Fibroblast of skin of right quadriceps (primary cell): ENCODE measurements around the gene RNF138.
A peak's percentile ranks its signal among the peaks of the same experiment; 100 is the strongest.
"Not testable (repeated sequence)": the region's sequence is repeated elsewhere in the genome, so short reads cannot be mapped to it uniquely, and the experiment has no call there.

Experiments
- DNase-seq: peaks from one replicate; pipeline ENCODE4 v3.0.0-alpha.2; 2013

The RNF138 gene, protein sequence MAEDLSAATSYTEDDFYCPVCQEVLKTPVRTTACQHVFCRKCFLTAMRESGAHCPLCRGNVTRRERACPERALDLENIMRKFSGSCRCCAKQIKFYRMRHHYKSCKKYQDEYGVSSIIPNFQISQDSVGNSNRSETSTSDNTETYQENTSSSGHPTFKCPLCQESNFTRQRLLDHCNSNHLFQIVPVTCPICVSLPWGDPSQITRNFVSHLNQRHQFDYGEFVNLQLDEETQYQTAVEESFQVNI

GRCh38 chr18:32091724-32092421, at the start of gene RNF138:
RNF138 (plus strand) TSS chr18:32091874; CDS start chr18:32092777, 903 bp downstream.
- DNase-seq, result peak; percentile 80

GRCh38 chr18:32042337-32042736, 49.3 kb upstream of the RNF138 start:
- no peak for DNase-seq

GRCh38 chr18:32048507-32049091, 43.1 kb upstream of the RNF138 start:
- peak; percentile 43 for DNase-seq

DNA sequence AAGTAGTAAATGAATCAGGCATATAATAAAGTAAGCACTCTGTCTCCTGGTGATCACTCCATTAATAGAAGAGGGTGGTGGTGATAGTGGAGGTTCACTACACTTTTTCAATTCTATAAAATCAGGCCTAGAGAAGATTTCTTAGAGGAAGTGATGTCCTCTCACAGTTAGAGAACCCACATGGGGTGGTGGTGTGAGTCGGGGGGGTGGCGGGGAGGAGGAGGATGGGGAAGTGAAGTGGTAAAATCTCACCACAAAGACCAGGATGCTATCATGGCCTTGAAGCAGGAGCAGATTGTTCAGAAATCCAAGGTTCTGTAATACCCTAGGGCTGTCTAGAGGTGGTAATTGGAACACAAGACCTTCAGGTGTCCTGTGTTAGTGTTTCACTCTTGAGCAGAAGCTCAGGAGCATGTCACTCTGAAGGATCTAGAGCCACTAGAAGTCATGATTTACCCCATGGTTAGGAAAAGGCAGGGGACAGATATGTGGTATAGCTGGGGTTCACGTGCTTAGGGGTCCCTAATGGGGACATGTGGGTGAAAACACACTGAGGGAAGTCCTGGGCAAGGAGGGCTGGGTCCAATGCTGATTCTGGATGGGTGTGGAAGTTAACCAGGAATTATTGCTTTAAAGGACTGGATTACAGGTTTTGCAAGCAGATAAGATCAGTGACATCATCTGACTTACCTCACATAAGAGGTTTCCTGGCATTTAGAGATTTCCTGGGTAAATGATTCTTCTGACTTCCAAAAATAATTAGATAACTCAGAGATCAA, 42.1 kb upstream of the RNF138 start:
- no peak for DNase-seq

GRCh38 chr18:32056613-32057358, 34.9 kb upstream of the RNF138 start:
- no peak for DNase-seq

DNA sequence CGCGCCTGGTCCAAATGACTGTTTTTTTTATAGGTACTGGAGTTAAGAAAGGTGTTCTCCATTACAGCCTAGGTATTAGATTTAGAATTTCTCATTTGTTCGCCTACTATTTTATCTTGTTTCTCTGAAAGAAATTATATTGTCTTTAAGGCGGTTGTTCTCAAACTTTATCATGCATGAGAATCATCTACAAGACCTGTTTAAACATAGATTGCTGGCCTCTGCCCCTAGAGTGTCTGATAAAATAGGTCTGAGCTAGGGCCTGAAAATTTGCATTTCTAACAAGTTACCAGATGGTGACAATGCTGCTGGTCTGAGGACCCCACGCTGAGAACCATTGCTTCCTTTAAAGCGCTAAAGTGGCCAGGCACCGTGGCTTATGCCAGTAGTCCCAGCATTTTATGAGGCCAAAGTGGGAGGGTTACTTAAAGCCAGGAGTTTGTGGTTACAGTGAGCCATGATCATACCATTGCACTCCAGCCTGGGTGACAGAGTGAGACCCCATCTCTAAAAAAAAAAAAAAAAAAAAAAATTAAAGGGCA, 34.0 kb upstream of the RNF138 start:
- DNase-seq, result no peak

DNA sequence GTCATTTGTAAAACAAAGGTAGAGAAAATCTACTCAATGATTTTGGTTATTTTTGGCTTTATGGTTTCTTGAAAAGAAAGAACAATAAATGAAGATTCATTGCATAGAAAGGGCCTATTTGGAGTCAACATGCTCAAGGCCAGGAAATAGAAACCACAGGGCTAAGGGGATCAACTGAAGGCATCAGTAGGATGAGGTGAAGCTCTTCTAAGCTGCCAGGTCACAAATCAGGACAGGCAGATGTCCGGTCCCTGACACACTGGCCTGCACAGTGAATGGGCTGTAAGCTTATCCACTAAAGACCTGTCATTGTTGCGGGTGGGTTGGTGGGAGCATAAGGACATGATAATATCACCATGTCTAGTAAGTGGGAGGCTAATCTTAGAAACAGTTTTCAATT, 31.6 kb upstream of the RNF138 start:
- no peak for DNase-seq

- DNase-seq, result no peak
Observed at GRCh38 chr18:32067375-32068167, 24.1 kb upstream of the RNF138 start.

- DNase-seq, result no peak
Observed at GRCh38 chr18:32072321-32072720, 19.4 kb upstream of the RNF138 start.

DNA sequence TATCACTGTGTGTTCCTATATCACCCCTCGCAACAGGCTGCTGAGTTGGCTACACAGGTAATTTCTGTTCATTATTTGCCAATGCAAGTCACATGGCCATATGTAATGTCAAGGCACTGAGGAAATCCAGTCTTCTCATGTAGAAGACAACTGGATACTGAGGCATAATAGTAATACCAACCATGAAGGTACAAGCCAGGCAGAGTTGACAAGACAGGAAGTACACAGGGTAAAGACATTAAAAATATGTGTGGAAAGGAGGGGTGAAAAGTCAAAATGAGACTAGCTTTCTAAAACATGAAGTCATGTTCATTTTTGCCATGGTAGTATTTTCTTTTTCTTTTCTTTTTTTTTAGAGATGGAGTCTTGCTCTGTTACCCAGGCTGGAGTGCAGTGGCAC, 17.5 kb upstream of the RNF138 start:
- no peak for DNase-seq

GRCh38 chr18:32078845-32079244, 12.8 kb upstream of the RNF138 start:
- no peak for DNase-seq

DNA sequence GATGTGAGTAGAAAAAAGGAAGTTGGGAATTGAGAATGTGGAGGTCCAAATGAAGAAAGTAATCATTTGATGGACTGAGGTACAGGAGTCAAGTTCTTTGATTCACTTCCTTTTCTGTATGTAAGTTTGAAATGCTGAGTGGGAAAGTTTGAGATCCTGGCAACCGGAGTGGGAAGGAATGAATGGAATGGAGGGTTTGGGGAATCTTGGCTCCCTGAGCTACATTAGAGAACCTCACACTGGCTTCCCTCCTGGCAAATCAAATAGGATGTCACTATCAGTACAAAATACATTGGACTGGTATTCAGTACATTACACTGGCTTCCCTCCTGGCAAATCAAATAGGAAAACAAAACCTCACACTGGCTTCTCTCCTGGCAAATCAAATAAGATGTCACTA, 9.8 kb upstream of the RNF138 start:
- DNase-seq, result peak; percentile 7

DNA sequence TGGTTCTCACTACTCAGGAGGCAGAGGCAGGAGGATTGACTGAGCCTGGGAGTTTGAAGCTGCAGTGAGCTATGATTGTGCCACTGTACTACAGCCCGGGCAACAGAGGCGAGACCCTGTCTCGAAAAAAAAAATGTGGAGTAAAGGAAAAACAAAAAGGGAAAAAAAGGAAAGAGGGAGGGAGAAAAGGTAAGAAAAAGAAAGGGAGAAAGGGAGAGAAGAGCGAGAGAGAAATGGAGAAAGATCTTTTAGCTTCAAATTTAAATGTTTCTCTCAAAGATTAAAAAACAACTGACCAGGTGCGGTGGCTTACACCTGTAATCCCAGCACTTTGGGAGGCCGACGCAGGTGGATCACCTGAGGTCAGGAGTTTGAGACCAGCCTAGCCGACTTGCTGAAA, 7.9 kb upstream of the RNF138 start:
- DNase-seq, result no peak

GRCh38 chr18:32086881-32087280, 4.8 kb upstream of the RNF138 start:
- peak; percentile 55 for DNase-seq

- DNase-seq, result not testable (repeated sequence)
Observed at GRCh38 chr18:32090831-32091230, 843 bp upstream of the RNF138 start.

DNA sequence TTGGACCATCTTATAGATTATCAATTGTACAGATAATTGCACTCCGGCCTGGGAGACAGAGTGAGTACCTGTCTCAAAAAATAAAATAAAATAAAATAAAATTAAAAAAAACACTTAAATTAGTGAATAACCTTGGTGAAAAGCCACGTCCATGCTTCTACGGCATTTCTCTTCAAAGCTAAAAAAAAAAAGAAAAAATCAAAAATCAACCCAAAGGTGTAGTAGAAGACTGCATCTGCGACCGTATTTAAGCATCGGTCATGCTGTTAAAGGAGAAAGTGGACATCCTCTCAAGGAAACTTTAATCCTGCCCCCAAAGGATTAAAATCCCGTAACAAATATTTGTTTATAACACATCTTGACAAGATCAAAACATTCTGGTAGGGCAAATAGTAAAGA, 350 bp upstream of the RNF138 start:
- DNase-seq, result no peak

DNA sequence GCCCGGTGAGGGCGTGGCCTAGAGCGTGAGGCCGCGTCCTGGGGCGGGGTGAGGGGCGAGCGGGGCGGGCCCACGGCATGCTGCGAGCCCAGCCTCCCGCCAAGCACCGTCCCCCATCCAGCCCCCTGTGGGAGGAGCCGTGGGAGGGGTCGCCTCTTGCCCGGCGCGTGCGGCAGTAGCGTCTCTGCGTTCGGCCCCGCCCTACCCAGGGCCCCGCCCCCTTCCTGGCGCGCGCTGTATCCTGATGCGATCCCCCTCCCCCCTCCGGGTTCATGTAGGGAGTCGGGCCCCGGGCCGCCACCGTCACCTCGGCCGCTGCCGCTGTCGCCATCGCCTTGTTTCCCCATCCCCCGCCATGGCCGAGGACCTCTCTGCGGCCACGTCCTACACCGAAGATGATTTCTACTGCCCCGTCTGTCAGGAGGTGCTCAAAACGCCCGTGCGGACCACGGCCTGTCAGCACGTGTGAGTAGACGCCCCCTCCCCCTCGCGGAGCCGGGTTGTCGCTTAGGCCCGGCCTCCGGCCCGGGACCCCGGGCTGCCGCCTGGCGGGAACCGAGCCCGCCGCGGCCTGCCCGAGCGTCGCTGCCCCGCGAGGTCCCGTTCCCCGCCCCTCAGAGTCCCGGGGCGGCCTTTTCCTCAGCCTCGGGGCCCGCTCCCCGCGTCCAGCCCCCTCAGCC, 888 bp downstream of the RNF138 start:
- peak; percentile 97 for DNase-seq

GRCh38 chr18:32093102-32093511, 1.4 kb downstream of the RNF138 start:
- peak; percentile 53 for DNase-seq

- DNase-seq, result no peak
Observed at GRCh38 chr18:32093523-32093922, 1.8 kb downstream of the RNF138 start.

DNA sequence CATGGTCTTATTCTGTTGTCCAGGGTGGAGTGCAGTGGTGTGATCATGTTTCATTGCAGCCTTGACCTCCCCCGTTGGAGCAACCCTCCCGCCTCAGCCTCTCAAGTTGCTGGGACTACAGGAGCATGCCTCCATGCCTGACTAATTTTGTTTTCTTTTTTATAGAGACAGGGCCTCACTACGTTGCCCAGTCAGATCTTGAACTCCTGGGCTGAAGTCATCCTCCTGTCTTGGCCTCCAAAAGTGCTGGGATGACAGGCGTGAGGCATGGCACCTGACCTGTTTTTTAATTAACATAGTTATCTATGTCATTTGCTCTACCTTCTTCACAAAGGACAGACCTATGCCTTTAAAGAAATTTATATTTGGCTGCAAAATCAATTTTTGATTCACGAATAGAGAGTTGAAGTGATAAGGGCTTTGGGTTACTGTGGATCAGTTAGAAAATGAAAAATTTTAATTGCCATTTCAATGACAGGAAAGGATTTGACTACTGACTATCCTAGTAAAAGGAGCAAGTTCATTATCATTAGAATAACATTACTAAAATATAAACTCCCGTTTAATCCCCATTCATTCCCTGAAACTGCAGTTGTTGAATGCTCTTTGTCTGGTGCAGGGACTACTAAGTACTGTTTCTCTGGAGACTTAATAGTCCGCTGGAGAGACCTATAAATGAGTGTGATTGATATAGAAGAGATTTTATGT, 3.7 kb downstream of the RNF138 start:
- DNase-seq, result no peak
